G401 (cell line): Measurements from ENCODE around the gene P4HB. TPM values are rescaled to one million over a fixed set of nuclear protein-coding genes. Genes with fewer than 3 reads are reported as not detected.
A peak's percentile ranks its signal among the peaks of the same experiment; 100 is the strongest.

Experiments
- DNase-seq: peaks from one replicate; pipeline ENCODE4 v3.0.0-alpha.2; 2015; ENCODE audit warnings: low spot score
- in situ Hi-C: cut with HindIII; loops from 2 replicates; pipeline ENCODE4 v1.10.0; 2016; ENCODE audit warnings: low sequenced_read_pairs, mixed read lengths
- total RNA-seq: library from RNA; depleted of rRNA; stranded (reverse); fragments of >200 nt; shearing (Covaris generic); gene quantifications from 2 replicates; pipeline ENCODE4 v1.2.3, GENCODE V29; 2014

Gene P4HB
- total RNA-seq, 1 experiment from 2014 or later: 310 TPM

GRCh38 chr17:81837641-81838040 lies 22.7 kb downstream of the P4HB start:
- DNase-seq: no peak
- in situ Hi-C loops: no loop called here

GRCh38 chr17:81834831-81835267 lies 25.5 kb downstream of the P4HB start, which contains the start of gene PPP1R27:
Gene PPP1R27 (minus strand): TSS chr17:81835050. CDS start chr17:81834953, 97 bp downstream.
- in situ Hi-C loops: no loop called here
- DNase-seq: no peak

GRCh38 chr17:81833921-81834830 lies 26.2 kb downstream of the P4HB start:
- no peak for DNase-seq
- in situ Hi-C loops: no loop called here

GRCh38 chr17:81833160-81833920 lies 27.0 kb downstream of the P4HB start, which contains the start of gene MCRIP1:
Gene MCRIP1 (minus strand): TSS chr17:81833291. CDS start chr17:81824506, 8,785 bp downstream.
- peak; percentile 85 for DNase-seq
- in situ Hi-C loops: no loop called here

- in situ Hi-C loops: no loop called here
- DNase-seq: no peak
Observed at GRCh38 chr17:81832608-81833159, 27.7 kb downstream of the P4HB start.

- DNase-seq: no peak
- in situ Hi-C loops: no loop called here
Observed at GRCh38 chr17:81831957-81832607, 28.3 kb downstream of the P4HB start.

- DNase-seq: no peak
- in situ Hi-C loops: no loop called here
Observed at GRCh38 chr17:81831563-81831956, 28.8 kb downstream of the P4HB start.

- DNase-seq: no peak
- in situ Hi-C loops: no loop called here
Observed at GRCh38 chr17:81829858-81830257, 30.5 kb downstream of the P4HB start.

GRCh38 chr17:81828656-81829055 lies 31.7 kb downstream of the P4HB start:
- in situ Hi-C loops: no loop called here
- DNase-seq: no peak

GRCh38 chr17:81825841-81826466 lies 34.4 kb downstream of the P4HB start:
- no peak for DNase-seq
- in situ Hi-C loops: no loop called here

GRCh38 chr17:81824595-81824994 lies 35.7 kb downstream of the P4HB start:
- in situ Hi-C loops: no loop called here
- no peak for DNase-seq

- no peak for DNase-seq
- in situ Hi-C loops: no loop called here
Observed at GRCh38 chr17:81823820-81824550, 36.4 kb downstream of the P4HB start.

GRCh38 chr17:81822996-81823819 lies 37.1 kb downstream of the P4HB start:
- no peak for DNase-seq
- in situ Hi-C loops: no loop called here

GRCh38 chr17:81822312-81822637 lies 38.1 kb downstream of the P4HB start:
- no peak for DNase-seq
- in situ Hi-C loops: no loop called here

GRCh38 chr17:81821603-81822311 lies 38.6 kb downstream of the P4HB start:
- in situ Hi-C loops: no loop called here
- peak; percentile 29 for DNase-seq

GRCh38 chr17:81821147-81821546 lies 39.2 kb downstream of the P4HB start:
- in situ Hi-C loops: no loop called here

GRCh38 chr17:81819708-81820107 lies 40.6 kb downstream of the P4HB start:
- DNase-seq: no peak
- in situ Hi-C loops: no loop called here

More at GRCh38 chr17:81821147-81821546, 39.2 kb downstream of the P4HB start:
- DNase-seq: no peak
